ENCODE measurements around the gene AUTS2. TPM values are rescaled to one million over a fixed set of nuclear protein-coding genes. Genes with fewer than 3 reads are reported as not detected.

AUTS2 gene
- total RNA-seq, 1 experiment from 2014 or later = 256 TPM

DNA sequence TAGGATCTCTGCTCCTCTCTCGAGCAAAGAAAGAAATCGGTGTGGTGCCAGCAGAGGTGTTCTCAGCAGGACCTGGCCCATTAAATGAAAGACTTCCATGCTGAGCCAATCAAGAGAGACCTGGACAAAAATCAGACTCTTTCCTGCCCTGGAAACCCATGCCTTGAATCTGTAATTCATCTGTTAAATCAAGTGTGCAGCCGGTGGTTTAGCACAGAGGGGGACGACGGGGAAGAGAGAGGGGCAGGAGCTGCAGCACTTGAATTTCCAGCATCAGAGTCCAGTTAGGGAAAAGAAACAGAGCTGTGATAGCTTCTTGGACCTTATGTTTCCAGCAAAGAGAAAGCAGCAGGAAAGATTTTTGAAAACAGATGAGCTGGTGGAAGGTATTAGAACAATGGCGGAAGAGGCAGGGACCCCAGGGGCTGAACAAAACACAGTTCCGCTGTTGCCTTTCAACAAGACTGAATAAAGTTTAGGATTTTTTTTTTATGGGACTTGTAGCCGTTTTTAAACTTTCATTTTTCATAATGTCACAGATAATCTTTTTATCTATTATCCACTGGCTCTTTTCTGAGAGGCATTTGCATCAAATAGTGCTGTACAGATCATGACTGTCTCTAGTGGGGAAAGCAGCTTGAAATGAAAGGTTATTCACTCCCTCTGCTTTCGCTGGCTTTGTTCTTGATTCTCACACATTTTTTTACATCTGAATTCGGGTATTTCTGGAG lies 990.1 kb downstream of the AUTS2 start:
- Mint-ChIP-seq H3K9me3 (no peaks in the 10 kb centered on the region), H3K27me3 (ENCODE audit: low read depth) (peaks cover 8% of the 10 kb centered on the region), H3K4me3 (peak overlapping the region in 1 of 2 experiments; percentile 54; a peak in 1 of 5 replicates), H3K27ac (peak overlapping the region in 2 of 3 experiments; percentile 9 to 66; a peak in 1 of 7 replicates), H3K4me1 (peaks cover 61 to 71% of the 10 kb centered on the region in 2 experiments), H3K36me3 (ENCODE audit: insufficient read depth in 1 of 3, low read depth in 3 of 3) (no peaks in the 10 kb centered on the region)
- H3K9me3 ChIP-seq (ENCODE audit: control insufficient read depth, low read depth, low read length) = no peaks in the 10 kb centered on the region
- no peak overlapping the region for H4K8ac ChIP-seq (replicated peaks; ENCODE audit: insufficient read length, low read depth, low read length)
- TF ChIP-seq, protein P1, sequence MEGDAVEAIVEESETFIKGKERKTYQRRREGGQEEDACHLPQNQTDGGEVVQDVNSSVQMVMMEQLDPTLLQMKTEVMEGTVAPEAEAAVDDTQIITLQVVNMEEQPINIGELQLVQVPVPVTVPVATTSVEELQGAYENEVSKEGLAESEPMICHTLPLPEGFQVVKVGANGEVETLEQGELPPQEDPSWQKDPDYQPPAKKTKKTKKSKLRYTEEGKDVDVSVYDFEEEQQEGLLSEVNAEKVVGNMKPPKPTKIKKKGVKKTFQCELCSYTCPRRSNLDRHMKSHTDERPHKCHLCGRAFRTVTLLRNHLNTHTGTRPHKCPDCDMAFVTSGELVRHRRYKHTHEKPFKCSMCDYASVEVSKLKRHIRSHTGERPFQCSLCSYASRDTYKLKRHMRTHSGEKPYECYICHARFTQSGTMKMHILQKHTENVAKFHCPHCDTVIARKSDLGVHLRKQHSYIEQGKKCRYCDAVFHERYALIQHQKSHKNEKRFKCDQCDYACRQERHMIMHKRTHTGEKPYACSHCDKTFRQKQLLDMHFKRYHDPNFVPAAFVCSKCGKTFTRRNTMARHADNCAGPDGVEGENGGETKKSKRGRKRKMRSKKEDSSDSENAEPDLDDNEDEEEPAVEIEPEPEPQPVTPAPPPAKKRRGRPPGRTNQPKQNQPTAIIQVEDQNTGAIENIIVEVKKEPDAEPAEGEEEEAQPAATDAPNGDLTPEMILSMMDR (conservative IDR thresholded peaks at IDR 0.05) = no peak
- no peak overlapping the region for H3K9ac ChIP-seq (ENCODE audit: extremely low read depth, insufficient read length, low read length)
- no peak overlapping the region for H2BK120ac ChIP-seq (ENCODE audit: low read depth, low read length, poor library complexity, severe bottlenecking)
- H4K20me1 ChIP-seq (ENCODE audit: control insufficient read depth, insufficient read depth, insufficient read length) = peaks cover 2% of the 10 kb centered on the region
- peaks cover 3% of the 10 kb centered on the region; the same call in 1 of the 2 replicates for H3K4me1 ChIP-seq (ENCODE audit: insufficient read depth, low read length)
- no peak overlapping the region for H2BK5ac ChIP-seq (ENCODE audit: insufficient read length, low read length)
- no peak overlapping the region for H3K4me2 ChIP-seq (ENCODE audit: insufficient read depth, insufficient read length, low read length)
- no peak overlapping the region for H2AK5ac ChIP-seq (ENCODE audit: insufficient read length, low read length)
- H3K27ac ChIP-seq (ENCODE audit: insufficient read length, low read depth, low read length) = no peak overlapping the region
- H3K79me2 ChIP-seq (ENCODE audit: insufficient read depth, low read length) = no peaks in the 10 kb centered on the region
- H3K79me1 ChIP-seq (ENCODE audit: insufficient read depth, low read depth, low read length, poor library complexity, severe bottlenecking) = no peaks in the 10 kb centered on the region
- no peaks in the 10 kb centered on the region for H3K27me3 ChIP-seq (ENCODE audit: insufficient read depth, low read length)
- peak overlapping the region; percentile 3 for H2AFZ ChIP-seq (ENCODE audit: low read length)
- no peak overlapping the region for H3K56ac ChIP-seq (ENCODE audit: insufficient read length, low read depth, low read length)
- H3K23me2 ChIP-seq (ENCODE audit: insufficient read length, low read depth, low read length, poor library complexity, severe bottlenecking) = no peaks in the 10 kb centered on the region
- DNase-seq = no peak
- no CpG with 5 or more reads among the region's 10 CpGs for WGBS (ENCODE audit: extremely low coverage, insufficient read length, low lambda C conversion rate)
- no peak overlapping the region for H3T11ph ChIP-seq (ENCODE audit: low read length)
- H3K4ac ChIP-seq (ENCODE audit: low read depth, low read length) = no peak overlapping the region
- no peak overlapping the region for H4K91ac ChIP-seq (ENCODE audit: insufficient read length, low read depth, low read length)
- no peak overlapping the region for H3K18ac ChIP-seq (ENCODE audit: insufficient read length, low read depth, low read length)
- H4K5ac ChIP-seq (ENCODE audit: insufficient read length, low read depth, low read length) = no peak overlapping the region
- H3K14ac ChIP-seq (ENCODE audit: insufficient read depth, low read length) = no peak overlapping the region
- no peak overlapping the region for H3K23ac ChIP-seq (ENCODE audit: insufficient read length, low read depth, low read length)
- H2BK20ac ChIP-seq (ENCODE audit: low read depth, low read length, poor library complexity, severe bottlenecking) = no peak overlapping the region
- no peak overlapping the region for H2BK15ac ChIP-seq (ENCODE audit: low read depth, low read length)
- H2BK12ac ChIP-seq (ENCODE audit: insufficient read length, low read depth, low read length) = no peak overlapping the region

Data from H9 (cell line).